Mesothelial cell of epicardium (in vitro differentiated cells): ENCODE data around the gene AGT. TPM values are rescaled to one million over a fixed set of nuclear protein-coding genes. Genes with fewer than 3 reads are reported as not detected.

Experiments
- DNase-seq, 2 experiments: peaks; one replicate each; pipeline ENCODE4 v3.0.0; 2021; ENCODE audit warnings: low spot score in 2 of 2; ENCODE audit not compliant: unreplicated experiment in 2 of 2
- H3K27ac Mint-ChIP-seq: 2 replicates; pipeline ENCODE4 v1.8.0; 2021; ENCODE audit warnings: mixed read lengths
- H3K27me3 Mint-ChIP-seq: 2 replicates; pipeline ENCODE4 v1.8.0; 2021; ENCODE audit warnings: low read depth, mixed read lengths
- H3K36me3 Mint-ChIP-seq: 2 replicates; pipeline ENCODE4 v1.8.0; 2021; ENCODE audit warnings: mixed read lengths
- H3K4me1 Mint-ChIP-seq: 2 replicates; pipeline ENCODE4 v1.8.0; 2021; ENCODE audit warnings: mixed read lengths
- H3K4me3 Mint-ChIP-seq: 2 replicates; pipeline ENCODE4 v1.8.0; 2021; ENCODE audit warnings: mild to moderate bottlenecking, moderate library complexity, mixed read lengths
- H3K9me3 Mint-ChIP-seq: 2 replicates; pipeline ENCODE4 v1.8.0; 2021; ENCODE audit warnings: mixed read lengths
- CTCF ChIP-seq: fragments of 200-600 bp; sonication (generic); IDR thresholded peaks from one replicate; pipeline ENCODE4 v1.5.0; 2021; ENCODE audit warnings: antibody characterized with exemption; ENCODE audit not compliant: unreplicated experiment
- total RNA-seq: library from RNA; stranded (reverse); gene quantifications from 3 replicates; pipeline ENCODE4 v1.2.1, GENCODE V29; 2021

Gene AGT
- total RNA-seq, 1 donor from 2014 or later = 1.1 TPM

DNA sequence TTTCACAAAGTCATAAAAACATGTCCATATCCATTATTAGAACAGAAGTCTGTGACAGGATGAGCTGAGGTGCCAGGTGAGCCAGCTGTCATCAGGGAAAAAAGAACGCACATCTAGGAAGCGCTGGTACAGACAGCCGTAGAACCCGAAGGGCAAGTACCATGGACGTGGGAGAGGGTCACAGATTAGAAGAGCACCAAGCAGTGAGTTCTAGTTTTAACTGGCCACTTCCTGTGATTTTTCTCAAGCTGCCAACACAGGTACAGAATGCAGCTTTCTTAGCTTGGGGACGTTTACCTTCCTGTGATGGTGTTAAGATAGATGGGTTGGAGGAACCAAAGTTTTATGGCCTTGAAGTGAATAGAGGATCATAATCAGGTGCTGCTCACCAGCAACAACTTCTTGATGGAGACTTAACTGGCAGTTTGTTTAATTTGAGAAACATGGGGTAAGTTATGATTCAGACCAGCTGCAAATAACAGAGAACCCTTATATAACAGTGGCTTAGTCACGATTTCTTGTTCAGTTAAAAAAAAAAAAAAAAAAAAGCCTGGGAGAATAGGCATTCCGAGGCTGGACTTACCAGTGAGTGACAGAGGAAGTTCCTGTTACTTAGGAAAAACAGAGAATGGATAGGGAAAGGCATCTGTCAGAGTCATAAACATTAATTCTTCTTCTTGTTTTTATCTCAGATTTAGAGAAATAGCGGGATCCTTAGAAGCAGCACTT is 30.9 kb downstream of the AGT start:
- no peaks in the 10 kb centered on the region for H3K9me3 Mint-ChIP-seq
- H3K27me3 Mint-ChIP-seq = no peaks in the 10 kb centered on the region
- DNase-seq = no peak
- H3K36me3 Mint-ChIP-seq = peaks cover 52% of the 10 kb centered on the region
- peaks cover 23% of the 10 kb centered on the region for H3K4me1 Mint-ChIP-seq
- peak overlapping the region; percentile 59 for H3K27ac Mint-ChIP-seq
- no peak overlapping the region for H3K4me3 Mint-ChIP-seq
- no peak for TF ChIP-seq CTCF

DNA sequence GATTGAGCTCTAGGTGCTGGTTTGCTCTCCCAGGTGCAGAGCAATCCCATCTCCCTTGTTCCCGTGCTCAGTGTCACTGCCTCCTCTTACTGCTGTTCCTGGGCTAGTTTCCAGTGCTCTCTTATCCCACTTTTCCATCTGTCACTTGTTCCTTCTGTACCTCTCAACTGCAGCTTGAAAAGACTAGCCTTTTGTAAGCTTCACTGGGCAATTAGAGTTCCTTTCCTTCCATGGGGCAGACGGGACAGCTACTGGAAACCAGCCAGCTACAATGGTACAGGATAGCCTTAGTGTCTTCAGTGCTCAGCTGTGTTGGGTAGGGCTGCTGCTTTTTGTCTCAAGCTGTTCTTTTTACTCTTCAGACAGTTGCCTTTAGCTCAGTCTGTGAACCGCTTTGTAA is 31.6 kb downstream of the AGT start:
- no peak for TF ChIP-seq CTCF
- no peaks in the 10 kb centered on the region for H3K9me3 Mint-ChIP-seq
- no peak overlapping the region for H3K4me3 Mint-ChIP-seq
- H3K4me1 Mint-ChIP-seq = peaks cover 23% of the 10 kb centered on the region
- no peaks in the 10 kb centered on the region for H3K27me3 Mint-ChIP-seq
- H3K27ac Mint-ChIP-seq = peak overlapping the region; percentile 91
- H3K36me3 Mint-ChIP-seq = peaks cover 50% of the 10 kb centered on the region
- no peak for DNase-seq

GRCh38 chr1:230681599-230681998 is 32.3 kb downstream of the AGT start:
- Mint-ChIP-seq H3K4me1 (peaks cover 23% of the 10 kb centered on the region), H3K36me3 (peaks cover 53% of the 10 kb centered on the region), H3K27me3 (no peaks in the 10 kb centered on the region), H3K4me3 (no peak overlapping the region), H3K27ac (peak overlapping the region; percentile 91), H3K9me3 (peaks cover 6% of the 10 kb centered on the region)
- DNase-seq = no peak
- TF ChIP-seq CTCF = no peak

DNA sequence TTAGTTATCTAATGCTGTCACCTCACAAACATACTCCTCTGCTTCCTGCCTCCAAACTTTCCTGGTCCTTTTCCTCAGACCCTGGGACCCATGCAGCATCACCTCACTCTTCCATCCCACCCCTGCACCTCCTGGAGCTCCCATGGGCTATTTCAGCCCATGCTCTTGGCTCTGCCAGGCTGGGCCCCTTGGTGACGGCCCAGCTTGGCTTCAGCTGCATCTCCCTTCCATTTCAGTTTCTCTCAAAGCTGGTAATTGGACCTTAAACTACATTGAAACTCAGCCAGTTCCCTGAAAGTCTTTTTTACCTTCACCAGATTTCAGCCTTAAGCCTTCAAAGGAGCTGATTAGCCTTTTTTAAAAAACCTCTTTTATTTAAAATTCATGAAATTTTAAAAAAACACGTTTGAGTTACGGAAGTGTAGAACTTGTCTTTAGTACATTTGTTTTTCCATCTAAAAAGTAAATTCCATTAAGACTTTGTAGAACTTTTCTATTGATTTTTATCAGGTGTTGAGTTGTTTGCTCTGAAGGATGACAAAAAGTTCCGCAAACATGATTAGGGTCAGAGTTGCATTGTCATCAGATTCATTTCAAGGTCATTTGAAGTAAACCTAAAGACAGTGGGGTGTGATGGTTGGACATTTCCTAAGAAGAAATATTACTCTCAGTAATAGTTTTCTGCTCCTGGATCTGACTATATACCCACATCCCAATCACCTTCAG is 33.5 kb downstream of the AGT start:
- Mint-ChIP-seq H3K4me1 (peaks cover 23% of the 10 kb centered on the region), H3K36me3 (peaks cover 55% of the 10 kb centered on the region), H3K4me3 (no peak overlapping the region), H3K27me3 (no peaks in the 10 kb centered on the region), H3K9me3 (peaks cover 17% of the 10 kb centered on the region), H3K27ac (peak overlapping the region; percentile 81)
- no peak for TF ChIP-seq CTCF
- DNase-seq = no peak

- no peak for TF ChIP-seq CTCF
These were observed 34.1 kb downstream of the AGT start for GRCh38 chr1:230679825-230680224.

More at GRCh38 chr1:230679825-230680224, 34.1 kb downstream of the AGT start:
- Mint-ChIP-seq H3K9me3 (peaks cover 17% of the 10 kb centered on the region), H3K36me3 (peaks cover 53% of the 10 kb centered on the region), H3K4me1 (peaks cover 23% of the 10 kb centered on the region), H3K4me3 (no peak overlapping the region), H3K27ac (no peak overlapping the region), H3K27me3 (no peaks in the 10 kb centered on the region)
- DNase-seq = no peak
